ENCODE data around the gene FAM168B.
"Not testable (repeated sequence)": the region's sequence is repeated elsewhere in the genome, so short reads cannot be mapped to it uniquely, and the experiment has no call there.

FAM168B gene

DNA sequence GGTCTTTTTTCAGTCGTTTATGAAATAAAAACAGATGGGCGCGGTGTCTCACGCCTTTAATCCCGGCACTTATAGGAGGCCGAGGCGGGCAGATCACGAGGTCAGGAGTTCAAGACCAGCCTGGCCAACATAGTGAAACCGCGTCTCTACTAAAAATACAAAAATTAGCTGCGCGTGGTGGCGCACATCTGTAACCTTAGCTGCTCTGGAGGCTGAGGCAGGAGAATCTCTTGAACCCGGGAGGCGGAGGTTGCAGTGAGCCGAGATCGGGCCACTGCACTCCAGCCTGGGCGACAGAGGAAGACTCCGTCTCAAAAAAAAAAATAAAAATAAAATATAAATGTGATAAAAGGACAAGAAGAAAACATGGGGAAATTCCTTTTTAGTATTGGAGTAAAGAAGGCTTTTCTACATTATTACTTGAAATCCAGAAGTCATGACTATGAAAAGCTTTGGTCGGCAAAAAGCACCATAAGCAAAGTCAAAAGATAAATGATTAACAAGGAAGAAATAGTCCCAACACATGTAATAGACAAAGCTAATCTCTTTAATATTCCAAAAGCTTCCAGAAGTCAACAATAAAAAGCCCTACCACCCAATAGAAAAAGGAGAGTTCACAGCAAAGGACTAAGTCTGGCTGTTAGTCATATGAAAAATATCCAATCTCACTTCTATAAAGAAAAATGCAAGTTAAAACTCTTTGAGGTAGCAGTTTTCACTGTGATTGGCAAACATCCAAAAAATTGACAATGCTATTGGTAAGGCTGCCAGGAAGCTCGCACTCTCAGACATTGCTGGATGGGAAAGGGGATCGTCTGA, 1.4 kb upstream of the FAM168B start:
- DNase-seq (ENCODE audit: low read depth) = no peak

DNA sequence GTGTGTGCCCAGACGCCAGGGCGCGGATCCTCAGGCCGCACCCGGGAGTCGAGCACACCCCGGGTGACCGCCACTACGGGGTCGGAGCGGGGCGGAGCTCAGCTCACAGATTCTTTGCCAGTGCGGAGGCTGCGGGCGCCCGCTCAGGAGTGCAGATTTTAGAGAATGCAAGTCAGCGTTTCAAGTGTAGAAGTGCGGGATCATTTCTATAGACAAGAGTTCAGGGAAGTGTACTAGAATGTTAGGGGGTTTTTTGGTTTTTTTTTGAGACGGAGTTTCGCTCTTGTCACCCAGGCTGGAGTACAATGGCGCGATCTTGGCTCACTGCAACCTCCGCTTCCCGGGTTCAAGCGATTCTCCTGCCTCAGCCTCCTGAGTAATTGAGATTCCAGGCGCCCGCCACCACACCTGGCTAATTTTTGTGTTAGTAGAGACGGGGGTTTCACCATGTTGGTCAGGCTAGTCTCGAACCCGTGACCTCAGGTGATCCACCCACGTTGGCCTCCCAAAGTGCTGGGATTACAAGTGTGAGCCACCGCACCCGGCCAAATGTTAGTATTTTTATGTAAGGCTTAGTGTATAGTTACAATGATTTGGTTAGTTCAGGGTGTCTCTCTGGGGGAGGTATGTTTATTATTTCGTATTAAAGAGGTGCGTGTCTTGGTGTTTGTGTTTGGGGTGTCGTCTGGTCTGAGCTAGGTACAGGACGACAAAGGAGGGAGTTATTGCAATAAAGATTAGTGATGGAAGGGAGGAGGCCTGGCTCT, 619 bp upstream of the FAM168B start:
- no peak for DNase-seq (ENCODE audit: low read depth)

DNA sequence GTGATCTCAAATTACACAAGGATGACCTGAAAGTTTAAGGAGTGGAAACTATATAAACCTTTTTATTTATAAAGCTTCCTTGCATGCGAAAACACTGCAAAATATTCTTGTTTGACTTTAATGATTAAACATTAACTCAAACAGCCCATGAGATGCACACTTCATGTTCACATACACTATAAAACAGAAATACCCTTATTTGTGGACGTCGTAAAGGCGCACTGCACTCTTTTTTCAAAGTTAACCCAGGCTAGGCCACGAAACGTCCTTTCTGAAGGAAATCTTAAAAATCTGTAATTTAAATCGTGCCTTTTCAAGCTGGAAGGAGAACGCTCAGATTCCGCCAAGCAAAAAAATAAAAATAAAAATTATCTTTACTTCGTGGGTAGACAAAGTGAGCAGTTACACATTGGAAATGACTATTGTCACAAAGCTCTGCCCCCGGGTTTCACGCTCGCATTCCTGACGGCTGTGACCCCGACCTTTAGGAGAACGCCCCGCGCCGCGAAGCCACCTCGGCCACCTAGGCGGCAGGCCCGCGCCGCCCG, 728 bp downstream of the FAM168B start:
- no peak for DNase-seq (ENCODE audit: low read depth)

DNA sequence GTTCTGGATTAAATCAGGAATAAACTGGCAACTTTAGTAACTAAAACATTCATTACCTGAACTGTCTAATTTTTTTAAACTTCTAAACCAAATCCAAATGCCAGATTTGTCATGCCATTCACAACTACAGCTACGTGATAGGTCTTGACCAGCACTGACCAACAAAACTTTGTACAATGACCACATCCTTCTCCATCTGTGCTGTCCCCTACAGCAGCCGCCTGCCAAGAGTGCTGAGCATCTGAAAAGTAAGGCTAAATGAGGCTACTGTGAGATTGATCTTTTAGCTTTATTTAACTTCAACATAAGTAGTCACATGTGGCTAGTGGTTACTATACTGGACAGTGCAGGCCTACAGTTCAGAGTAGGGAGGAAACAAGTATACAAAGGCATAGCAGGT, 7.6 kb downstream of the FAM168B start:
- DNase-seq (ENCODE audit: low read depth) = no peak

DNA sequence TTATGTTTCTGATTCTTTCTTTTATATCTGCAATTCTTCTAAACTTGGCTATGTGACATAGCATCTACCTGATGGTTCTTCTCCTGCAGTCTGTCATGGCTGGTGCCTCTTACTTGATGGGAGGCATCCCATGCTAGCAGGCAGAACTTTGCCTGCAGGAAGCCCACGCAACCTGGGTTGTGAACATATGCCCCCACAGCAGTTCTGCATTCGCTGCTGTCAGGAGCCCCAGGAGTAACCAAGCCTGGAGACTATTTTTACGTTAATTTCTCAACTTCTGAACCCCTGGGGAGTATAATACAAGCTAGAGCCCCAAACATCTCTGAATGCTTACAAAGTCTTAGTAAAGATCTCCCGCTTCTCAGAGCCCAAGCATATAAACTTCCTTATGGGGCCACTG, 12.1 kb downstream of the FAM168B start:
- DNase-seq (ENCODE audit: low read depth) = no peak

DNA sequence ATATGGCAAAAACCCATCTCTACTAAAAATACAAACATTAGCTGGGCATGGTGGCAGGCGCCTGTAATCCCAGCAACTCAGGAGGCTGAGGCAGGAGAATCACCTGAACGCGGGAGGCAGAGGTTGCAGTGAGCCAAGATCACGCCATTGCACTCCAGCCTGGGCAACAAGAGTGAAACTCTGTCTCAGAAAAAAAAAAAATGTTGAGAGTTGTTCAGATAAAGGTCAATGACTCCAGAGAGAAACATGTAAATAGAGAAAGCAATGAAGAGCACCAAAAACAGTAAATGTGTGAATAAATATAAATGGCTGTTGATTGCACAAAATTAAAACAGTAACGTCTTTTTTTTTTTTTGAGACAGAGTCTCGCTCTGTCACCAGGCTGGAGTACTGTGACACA, 13.3 kb downstream of the FAM168B start:
- not testable (repeated sequence) for DNase-seq (ENCODE audit: low read depth)

DNA sequence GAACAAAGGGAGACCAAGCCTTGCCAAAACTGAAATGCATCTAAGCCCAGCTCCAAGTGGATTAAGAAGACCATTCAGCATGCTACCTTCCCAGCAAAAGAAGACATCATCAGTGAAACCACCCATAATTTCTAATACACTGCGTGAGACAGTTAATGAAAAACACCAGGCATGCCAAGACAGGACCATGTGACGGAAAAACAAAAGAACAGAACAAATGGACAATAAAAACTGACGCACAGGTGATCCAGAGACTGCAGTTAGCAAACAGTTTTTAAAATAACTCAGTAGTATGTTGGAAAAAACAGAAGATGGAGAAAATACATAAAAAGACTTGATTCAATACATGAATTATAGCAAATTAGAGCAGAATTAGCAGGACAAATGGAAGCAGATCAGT, 15.3 kb downstream of the FAM168B start:
- no peak for DNase-seq (ENCODE audit: low read depth)

DNA sequence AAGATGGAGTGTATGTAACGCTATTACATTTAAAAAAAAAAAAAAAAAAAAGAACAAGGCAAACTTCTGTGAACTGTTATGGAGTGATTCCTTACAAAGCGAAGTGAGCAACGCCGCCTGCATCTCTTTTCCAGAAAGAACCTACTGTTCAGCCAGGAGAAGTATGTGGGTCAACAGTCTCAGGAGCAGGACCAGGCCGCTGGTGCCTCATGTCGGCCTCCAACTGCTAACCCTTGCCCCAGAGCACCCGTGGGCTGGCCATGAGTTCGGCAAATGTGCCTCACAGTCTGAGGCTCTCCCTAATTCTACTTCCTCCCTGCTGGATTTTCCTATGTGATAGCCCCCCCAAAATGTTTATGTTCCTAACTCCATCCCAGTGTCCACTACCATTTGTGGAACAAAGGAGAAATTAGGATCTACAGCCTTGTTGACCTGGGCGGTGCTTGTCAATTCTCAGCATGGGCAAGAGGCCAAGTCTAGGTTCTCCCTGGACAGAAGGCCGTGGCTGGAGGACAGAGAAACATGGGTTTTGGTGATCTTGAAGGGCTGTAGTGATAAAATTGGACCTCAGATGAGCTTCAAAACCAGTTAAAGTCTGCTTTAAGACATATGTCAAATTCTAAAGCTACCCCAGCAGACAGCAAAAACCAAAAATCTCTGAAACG, 15.9 kb downstream of the FAM168B start:
- no peak for DNase-seq (ENCODE audit: low read depth)

DNA sequence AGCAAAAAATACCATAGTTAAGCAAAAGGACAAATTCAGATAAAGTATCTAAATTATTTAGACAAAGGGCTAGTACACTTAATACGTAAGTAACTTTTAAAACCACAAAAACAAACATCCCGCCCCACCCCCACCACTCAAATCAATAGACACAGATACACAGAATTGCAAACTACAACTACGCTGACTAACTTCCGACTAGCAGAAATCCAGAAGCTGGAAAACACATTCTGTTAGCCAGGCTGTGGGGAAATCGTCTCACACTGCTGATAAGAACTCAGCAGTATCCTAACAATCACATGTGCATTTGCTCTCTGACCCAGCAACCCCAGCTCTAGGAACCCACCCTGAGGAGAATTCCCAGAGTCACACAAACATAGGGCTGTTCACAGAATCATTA, 16.6 kb downstream of the FAM168B start:
- no peak for DNase-seq (ENCODE audit: low read depth)

DNA sequence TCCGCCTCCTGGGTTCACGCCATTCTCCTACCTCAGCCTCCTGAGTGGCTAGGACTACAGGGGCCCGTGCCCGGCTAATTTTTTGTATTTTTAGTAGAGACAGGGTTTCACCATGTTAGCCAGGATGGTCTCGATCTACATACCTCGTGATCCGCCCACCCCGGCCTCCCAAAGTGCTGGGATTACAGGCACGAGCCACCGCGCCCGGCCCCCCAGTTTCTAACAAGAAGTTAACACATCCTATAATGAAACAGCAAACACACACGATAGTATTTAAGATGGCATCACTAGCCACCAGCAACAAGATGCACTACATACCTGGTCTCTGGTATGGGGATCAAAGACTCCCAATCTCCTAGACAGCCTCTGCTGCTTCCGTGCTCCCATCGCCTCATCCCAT, 17.7 kb downstream of the FAM168B start:
- DNase-seq (ENCODE audit: low read depth) = not testable (repeated sequence)

DNA sequence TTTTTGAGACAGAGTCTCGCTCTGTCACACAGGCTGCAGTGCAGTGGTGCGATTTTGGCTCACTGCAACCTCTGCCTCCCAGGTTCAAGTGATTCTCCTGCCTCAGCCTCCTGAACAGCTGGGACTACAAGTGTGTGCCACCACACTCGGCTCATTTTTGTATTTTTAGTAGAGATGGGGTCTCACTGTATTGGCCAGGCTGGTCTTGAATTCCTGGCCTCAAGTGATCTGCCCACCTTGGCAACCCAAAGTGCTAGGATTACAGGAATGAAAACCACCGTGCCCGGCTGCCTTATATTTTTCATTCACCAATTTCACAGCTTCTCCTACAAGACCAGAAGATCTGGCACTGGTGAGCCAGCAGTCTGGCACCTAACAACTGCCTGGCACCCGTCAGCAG, 25.1 kb downstream of the FAM168B start:
- not testable (repeated sequence) for DNase-seq (ENCODE audit: low read depth)

DNA sequence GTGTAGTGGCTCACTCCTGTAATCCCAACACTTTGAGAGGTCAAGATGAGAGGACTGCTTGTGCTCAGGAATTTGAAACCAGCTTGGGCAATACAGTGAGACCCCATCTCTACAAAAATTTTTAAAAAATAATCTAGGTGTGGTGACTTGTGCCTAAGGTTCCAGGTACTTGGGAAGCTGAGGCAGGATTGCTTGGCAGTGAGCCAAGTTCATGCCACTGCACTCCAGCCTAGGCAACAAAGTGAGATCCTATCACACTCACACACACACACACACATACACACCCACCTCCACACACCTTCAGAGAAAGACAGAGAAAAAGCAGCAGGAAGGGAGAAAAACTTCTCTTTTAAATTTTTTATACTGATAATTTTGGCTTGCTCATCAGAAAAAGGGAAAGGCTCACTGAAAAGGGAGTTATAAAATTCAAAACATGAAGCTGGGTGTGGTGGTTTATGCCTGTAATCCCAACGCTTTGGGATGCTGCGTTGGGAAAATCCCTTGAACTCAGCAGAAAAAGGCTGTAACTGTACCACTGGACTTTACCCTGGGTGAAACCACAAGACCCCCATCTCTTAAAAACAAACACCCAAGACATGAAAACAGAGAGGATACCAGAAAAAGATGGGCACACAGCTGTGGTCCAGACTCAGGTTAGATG, 25.7 kb downstream of the FAM168B start:
- DNase-seq (ENCODE audit: low read depth) = no peak

DNA sequence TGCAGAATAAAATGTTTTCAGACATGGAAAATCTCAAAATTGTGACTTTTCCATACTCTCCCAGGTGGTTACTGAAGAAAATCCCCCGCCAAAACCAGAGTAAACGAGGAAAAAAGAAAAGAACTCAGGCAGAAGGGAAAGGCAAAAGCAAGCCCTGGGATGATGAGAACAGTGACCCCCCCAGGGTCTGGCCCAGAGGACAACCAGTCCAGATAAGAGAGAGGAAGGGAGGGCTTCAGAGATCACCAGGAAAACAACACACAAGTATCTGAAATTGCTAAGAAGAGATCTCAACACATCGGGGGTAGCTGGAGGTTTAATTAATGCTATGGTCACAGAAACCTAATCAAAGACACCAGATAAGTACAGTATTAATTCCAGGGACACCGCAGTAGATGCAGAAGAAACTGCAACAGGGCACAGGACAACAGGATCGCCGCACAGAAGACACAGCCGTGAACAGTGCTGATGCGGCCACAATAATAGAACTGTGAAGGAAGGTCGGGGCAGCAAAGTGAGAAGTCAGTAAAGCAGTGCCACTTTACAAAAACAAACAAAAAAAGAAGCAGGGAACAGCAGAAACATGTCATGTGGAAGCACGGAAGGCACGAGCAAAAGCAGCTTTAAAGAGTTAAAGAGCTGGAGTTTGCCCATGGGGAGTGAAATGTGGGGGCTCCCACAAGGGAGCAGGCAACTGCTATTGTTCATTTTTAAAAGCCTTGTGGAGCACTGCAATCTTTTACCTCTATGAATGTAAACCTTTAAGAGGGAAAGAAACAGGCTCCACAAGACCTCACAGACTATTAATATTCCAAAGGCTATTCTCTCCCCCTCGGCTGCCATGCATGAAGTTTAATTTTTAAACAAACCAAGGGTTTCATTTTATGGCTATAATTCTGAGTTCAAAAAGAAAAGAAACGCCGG, 28.4 kb downstream of the FAM168B start:
- no peak for DNase-seq (ENCODE audit: low read depth)

DNA sequence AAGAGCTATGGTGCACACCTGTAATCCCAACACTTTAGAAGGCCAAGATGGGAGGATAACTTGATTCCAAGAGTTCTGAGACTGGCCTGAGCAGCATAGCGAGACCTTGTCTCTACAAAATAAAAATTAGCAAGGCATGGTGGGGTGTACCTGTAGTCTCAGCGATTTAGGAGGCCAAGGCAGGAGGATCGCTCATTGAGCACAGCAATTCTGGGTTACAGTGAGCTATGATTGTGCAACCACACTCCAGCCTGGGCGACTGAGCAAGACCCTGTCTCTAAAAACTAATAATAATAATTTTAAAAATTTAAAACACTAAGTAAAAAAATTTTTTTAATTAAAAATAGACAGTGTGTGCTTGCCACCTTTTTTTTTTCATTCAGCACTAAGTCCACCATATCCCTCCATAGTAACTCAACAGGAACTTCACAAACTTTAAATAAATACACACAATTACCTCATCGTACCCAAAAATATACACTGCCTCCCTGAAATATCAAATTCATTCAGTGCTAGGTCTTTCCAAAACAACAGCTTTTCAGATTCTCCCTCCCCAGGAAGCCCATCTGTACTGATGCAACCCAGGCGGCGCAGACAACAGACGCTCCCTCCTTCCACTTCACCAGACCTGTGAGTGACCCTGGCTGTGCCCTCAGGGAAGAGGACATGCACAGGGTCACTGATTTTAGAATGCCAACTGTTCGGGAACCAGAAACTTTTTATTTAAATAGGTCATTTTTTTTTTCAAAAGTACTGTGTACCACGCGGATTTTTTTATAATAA, 29.6 kb downstream of the FAM168B start:
- no peak for DNase-seq (ENCODE audit: low read depth)

DNA sequence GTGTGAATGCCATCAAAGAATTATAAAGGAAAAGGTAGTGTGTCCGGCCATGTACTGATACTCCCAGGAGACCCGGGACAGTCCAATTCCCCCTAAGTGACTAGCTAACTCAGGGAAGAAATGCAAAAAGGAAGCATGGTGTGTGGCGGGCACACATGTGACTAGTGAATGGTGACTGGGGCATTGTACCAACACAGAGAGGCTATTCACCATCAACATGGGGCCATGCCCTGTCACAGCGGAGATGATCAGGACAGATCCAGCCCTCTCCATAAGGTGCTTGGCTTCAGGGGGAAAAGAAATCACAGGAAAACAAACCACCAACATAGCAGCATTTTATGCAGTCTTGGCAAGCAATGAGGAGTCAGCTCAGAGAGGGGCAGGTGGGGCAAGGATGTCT, 34.3 kb downstream of the FAM168B start:
- DNase-seq (ENCODE audit: low read depth) = no peak

DNA sequence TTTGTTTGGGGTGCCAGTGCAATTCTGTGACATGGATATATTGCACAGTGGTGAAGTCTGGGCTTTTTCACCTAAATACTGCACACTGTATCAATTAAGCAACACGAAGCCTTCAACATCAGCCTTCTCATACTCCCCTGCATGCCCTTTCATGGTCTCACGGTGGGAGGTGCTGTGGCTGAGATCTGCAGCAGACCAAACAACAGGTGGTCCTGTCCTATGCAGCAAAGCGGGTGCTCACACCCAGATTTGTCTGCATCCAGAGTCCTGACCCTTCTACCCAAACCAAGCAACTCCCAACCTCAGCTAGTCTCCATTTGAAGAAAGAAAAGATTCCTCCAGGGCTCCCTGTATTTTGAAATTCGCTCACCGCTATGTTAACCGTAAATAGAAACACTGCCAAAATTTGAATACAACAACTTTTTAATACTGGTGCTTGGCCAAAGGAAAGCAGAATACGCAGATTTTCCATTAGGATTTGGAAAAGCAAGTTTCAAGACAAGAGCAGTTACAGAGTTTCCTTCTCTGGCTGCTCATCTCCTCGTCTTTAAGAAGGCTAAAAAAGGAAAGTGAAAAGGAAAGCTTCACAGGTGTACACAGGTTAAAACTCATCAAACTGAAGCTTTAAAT, 34.9 kb downstream of the FAM168B start:
- DNase-seq (ENCODE audit: low read depth) = no peak

DNA sequence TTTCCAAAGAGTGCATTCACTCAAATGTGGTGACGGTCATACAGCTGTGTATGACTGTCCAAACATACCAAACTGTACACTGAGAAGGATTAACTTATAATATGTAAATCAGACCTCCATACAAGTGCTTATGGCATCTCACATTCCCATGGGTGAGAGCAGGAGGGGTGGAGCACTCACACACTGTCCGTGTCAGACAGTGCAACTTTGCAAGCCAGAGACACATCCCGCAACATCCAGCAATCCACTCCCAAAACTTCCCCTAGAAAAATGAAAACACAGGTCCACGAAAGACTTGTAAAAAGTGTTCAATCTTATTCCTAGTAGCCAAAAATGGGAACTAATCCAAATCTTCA, 36.4 kb downstream of the FAM168B start:
- no peak for DNase-seq (ENCODE audit: low read depth)

DNA sequence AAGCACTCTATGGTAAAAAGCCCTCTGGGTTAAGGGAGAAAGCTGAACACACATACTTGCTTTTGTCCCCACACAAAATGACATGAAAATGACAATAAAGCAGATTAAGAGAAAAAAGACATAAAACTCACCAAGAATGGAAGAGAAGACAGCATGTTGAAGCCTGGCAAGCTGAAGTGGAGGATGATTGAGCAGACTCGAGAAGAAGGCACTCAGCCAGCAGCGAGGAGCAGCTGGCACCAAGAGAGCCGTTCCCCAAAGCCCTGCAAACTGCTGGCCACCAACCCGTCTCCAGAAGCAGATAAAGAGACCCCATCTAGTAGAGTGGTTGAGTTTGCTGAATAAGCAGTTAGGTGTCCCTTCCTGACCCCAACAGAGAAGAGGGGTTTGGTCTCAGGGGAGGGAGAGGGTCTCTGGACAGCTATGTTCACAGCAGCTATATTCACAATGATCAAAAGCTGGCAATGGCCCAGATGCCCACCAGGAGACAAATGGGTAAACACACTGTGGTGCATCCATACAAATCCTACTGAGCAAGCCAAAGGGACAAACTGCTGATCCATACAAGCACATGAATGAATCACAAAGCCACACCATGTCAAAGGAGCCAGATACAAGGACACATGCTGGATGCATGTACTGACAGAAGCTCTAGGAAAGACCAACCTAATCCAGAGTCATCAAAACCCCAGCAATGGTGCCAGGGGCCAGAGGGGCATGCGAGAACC, 36.9 kb downstream of the FAM168B start:
- no peak for DNase-seq (ENCODE audit: low read depth)
